ENCODE data around the gene AGFG1. TPM values are rescaled to one million over a fixed set of nuclear protein-coding genes. Genes with fewer than 3 reads are reported as not detected.

Gene AGFG1
- total RNA-seq, 1 experiment from 2014 or later: 72.5 TPM

DNA sequence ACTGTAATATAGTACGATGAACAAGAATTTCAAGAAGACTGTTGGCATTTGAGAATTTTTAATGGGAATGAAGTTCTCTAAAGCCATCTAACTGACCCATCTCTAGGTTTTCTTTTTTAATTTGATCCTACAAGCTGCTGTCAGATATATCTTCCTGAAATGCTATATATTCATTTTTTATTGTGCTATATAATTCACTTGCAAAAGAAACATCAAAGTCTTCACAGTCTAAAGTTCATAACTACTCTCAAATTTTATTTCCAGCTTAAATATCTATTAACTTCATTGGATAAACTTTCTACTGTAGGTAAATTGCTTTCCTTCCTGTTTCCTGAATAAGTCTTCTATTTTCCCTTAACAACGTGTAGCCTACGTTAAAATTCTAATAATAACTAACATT, 130.4 kb downstream of the AGFG1 start:
- POLR2A ChIA-PET: no interaction called here
- ATAC-seq (no peak), DNase-seq (ENCODE audit: low read depth, low spot score) (no peak)
- no peak overlapping the region for H3K9ac ChIP-seq (ENCODE audit: low read length)
- H4K20me1 ChIP-seq (ENCODE audit: insufficient read depth): no peaks in the 10 kb centered on the region
- H3K79me2 ChIP-seq (ENCODE audit: insufficient read depth, low read length): no peaks in the 10 kb centered on the region
- no peaks in the 10 kb centered on the region for H3K36me3 ChIP-seq (ENCODE audit: control insufficient read depth in 1 of 2, insufficient read depth in 2 of 2, low read length in 2 of 2)
- TF ChIP-seq, protein P1, sequence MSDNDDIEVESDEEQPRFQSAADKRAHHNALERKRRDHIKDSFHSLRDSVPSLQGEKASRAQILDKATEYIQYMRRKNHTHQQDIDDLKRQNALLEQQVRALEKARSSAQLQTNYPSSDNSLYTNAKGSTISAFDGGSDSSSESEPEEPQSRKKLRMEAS (IDR thresholded peaks at IDR 0.05): no peak
- TF ChIP-seq CEBPB (IDR thresholded peaks at IDR 0.05; ENCODE audit: low read depth) (no peak), SRF (IDR thresholded peaks at IDR 0.05; ENCODE audit: low read depth) (no peak), YY1 (IDR thresholded peaks at IDR 0.05; ENCODE audit: extremely low read depth, insufficient replicate concordance, low read depth, low read length) (no peak), EGR1 (IDR thresholded peaks at IDR 0.05; ENCODE audit: low read depth) (no peak), FOSL1 (IDR thresholded peaks at IDR 0.05; ENCODE audit: low read depth) (no peak), CTCF (IDR thresholded peaks at IDR 0.05 in 2 of 3, conservative IDR thresholded peaks at IDR 0.05 in 1 of 3; ENCODE audit: borderline replicate concordance in 1 of 3, insufficient read depth in 1 of 3, low read depth in 2 of 3, low read length in 2 of 3) (no peak), POLR2AphosphoS5 (IDR thresholded peaks at IDR 0.05; ENCODE audit: low read depth, low read length) (no peak), ZFX (IDR thresholded peaks at IDR 0.05) (no peak), ELF1 (IDR thresholded peaks at IDR 0.05; ENCODE audit: borderline replicate concordance, low read depth) (no peak), POLR2A (IDR thresholded peaks at IDR 0.05; ENCODE audit: borderline replicate concordance, extremely low read depth, insufficient read depth, insufficient read length) (no peak)
- RAD21 ChIA-PET (ENCODE audit: low non-redundant PET in 1 of 2, low total read pairs in 2 of 2, uncharacterized antibody in 2 of 2, unreplicated experiment in 2 of 2): no interaction called here
- H3K27ac ChIP-seq (ENCODE audit: low read depth, low read length): no peak overlapping the region
- H3K9me2 ChIP-seq (ENCODE audit: insufficient read depth): no peaks in the 10 kb centered on the region
- intact Hi-C loops (cut with micrococcal nuclease): no loop called here
- no TSS peak for BruUV-seq (replicated peaks)
- H3K4me2 ChIP-seq (ENCODE audit: low read length): no peak overlapping the region
- H2AFZ ChIP-seq (ENCODE audit: low read depth, low read length, poor library complexity, severe bottlenecking): no peak overlapping the region
- CTCF ChIA-PET: no interaction called here
- no peaks in the 10 kb centered on the region for H3K9me3 ChIP-seq (ENCODE audit: control insufficient read depth in 1 of 2, insufficient read depth in 1 of 2, low read depth in 1 of 2, low read length in 2 of 2)
- peaks cover 8 to 13% of the 10 kb centered on the region in 2 experiments; a peak in 3 of 4 replicates for H3K4me1 ChIP-seq (ENCODE audit: control insufficient read depth in 1 of 2, insufficient read depth in 2 of 2, low read length in 2 of 2)
- no peaks in the 10 kb centered on the region for H3K27me3 ChIP-seq (ENCODE audit: insufficient read depth, low read length)
- H3K4me3 ChIP-seq (replicated peaks in 1 of 2; ENCODE audit: low read depth in 1 of 2, low read length in 2 of 2): no peak overlapping the region

Measured in HCT116 (cell line).